GM12801 (cell line): ENCODE measurements around the gene UAP1.

Experiments
- TF ChIP-seq, protein P1 (sequence below): IDR thresholded peaks from one replicate; pipeline ENCODE4 v1.5.1; 2011; ENCODE audit warnings: control low read depth; ENCODE audit not compliant: insufficient read length; ENCODE audit errors: extremely low read depth

The UAP1 gene

DNA sequence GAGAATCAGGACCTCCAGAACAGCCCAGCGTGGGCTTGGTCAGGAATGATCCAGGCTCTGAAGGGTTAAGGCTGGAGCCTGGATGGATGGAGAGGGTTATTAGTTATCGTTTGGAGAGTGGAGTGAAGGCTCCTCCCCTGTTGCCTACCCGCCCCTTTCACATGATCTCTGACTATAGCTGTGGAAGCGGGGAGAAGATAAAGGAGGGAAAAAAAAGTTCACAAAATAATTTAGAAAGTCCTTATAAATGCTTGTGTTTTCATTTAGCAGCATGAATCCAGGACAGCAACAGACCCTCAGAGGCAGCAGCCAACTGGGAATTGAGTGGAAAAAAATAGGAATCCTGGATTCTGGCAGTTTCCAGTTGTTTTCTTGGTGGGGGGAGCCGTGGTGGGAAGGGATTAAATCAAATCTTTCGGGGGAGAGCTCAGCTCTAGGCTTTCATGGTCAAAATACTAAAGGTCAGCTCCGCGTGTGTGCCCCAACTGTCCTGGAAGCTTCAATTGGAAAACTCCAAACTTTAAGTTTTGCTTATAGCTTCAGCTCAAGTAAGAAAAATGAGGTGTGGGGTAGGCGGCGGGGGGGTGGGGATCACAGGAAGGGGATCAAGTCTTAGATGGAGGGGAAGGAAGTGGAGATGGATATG lies 70.1 kb downstream of the UAP1 start:
- TF ChIP-seq, protein P1, sequence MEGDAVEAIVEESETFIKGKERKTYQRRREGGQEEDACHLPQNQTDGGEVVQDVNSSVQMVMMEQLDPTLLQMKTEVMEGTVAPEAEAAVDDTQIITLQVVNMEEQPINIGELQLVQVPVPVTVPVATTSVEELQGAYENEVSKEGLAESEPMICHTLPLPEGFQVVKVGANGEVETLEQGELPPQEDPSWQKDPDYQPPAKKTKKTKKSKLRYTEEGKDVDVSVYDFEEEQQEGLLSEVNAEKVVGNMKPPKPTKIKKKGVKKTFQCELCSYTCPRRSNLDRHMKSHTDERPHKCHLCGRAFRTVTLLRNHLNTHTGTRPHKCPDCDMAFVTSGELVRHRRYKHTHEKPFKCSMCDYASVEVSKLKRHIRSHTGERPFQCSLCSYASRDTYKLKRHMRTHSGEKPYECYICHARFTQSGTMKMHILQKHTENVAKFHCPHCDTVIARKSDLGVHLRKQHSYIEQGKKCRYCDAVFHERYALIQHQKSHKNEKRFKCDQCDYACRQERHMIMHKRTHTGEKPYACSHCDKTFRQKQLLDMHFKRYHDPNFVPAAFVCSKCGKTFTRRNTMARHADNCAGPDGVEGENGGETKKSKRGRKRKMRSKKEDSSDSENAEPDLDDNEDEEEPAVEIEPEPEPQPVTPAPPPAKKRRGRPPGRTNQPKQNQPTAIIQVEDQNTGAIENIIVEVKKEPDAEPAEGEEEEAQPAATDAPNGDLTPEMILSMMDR: no peak

DNA sequence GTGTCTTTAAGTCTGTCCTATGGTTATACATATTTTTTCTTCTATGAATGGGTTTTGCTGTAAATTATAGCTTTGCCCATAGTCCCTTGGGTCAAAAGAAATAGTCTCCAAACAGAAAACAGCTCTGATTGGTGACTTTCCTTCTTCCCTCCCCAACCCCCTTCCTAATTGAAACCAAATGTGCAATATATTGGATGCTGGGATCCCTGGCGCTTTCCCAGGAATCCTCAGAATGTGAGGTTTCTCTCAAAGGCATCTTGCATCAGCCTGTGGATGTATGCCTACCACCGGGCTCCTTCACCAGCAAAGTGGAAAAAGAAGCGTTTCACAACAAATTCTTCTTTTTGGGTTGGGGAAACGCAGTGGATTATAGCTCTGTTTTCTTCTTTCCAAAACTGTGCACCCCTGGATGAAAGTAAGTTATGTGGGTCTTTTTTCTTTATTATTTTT lies 70.7 kb downstream of the UAP1 start, which contains the start of gene DDR2:
Gene DDR2 (plus strand): TSS at position 248 of the 450 bp plus-strand sequence. CDS start 86,600 bp downstream, outside the sequence.
- TF ChIP-seq, protein P1: no peak

DNA sequence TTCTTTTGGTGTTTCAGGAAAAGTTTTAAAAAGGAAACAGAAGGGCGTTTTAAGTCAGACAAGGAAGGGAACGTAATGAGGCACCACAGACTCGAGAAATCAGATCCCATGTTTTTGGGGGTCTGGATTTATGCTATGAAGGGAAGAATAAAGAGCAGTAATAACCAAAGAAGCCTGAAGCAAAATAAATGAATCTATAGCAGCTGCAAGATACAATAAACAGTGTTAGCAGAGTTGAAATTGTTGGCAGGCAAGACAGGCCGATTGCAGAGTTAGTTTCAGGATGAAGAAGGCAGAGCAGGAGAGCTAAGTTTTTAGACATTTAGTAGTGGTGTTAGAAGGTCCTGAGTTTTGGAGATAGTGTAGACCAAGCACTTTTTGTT lies 71.2 kb downstream of the UAP1 start:
- TF ChIP-seq, protein P1: no peak

DNA sequence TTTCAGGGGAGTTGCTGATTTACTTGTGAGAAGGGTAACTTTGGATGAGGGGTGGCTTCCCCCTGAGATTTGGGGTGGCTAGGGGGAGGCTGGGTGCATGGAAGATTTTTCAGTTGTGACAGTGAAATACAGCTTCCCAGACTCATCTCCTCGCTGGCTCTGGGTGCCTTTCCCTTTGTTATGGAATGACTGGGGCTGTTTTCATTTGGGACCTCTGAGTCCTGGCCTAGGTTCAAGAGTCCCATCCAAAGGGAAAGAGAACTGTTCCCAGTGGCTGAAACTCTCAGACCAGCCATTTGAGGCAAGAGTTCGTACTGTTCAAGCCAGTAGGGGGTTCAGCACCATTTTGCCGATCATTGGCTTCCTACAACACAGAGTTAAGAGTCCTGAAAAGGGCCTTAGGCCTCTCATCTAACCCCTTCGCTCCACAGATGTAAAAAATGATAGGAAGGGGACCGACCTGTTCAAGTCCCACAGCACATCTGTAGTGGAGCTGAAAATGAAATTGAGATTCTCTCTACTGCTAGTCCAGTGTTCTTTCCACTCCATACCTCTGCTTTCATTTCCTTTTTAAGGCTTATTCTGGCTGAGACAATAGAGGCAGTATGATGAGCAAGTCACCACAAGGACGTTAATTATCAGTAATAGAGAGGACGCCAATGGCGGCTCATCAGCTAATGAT lies 71.7 kb downstream of the UAP1 start:
- TF ChIP-seq, protein P1: no peak

DNA sequence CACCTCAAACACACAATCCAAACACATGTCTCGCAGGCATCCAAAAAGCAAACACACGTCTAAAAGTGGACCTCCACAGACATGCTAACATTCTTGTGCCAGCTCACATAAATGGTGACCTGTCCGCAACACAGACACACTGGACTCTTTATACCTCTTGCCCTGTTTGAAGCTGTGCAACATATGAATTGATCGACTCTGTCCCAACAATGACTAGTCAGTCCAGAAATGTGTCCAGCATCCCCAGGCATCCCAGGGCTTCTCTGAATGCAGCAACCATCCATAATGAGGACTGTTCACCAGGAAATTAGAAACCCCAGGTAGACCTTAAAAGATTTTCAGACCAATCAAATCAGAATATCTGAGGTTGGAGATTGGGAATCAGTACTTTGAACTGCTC lies 73.9 kb downstream of the UAP1 start:
- TF ChIP-seq, protein P1: no peak

DNA sequence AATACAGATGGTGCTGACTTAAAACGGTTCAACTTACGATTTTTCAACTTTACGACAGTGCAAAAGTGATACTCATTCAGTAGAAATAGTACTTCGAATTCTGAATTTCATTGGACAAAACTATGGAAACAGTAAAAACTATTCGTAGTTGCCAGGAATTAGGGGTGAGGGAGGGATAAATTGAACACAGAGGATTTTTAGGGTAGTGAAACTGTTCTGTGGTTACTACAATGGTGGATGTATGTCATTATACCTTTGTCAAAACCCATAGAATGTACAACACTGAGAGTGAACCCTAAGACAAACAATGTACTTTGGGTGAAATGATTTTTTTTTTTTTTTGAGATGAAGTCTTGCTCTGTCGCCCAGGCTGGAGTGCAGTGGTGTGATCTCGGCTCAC lies 78.2 kb downstream of the UAP1 start:
- TF ChIP-seq, protein P1: no peak

DNA sequence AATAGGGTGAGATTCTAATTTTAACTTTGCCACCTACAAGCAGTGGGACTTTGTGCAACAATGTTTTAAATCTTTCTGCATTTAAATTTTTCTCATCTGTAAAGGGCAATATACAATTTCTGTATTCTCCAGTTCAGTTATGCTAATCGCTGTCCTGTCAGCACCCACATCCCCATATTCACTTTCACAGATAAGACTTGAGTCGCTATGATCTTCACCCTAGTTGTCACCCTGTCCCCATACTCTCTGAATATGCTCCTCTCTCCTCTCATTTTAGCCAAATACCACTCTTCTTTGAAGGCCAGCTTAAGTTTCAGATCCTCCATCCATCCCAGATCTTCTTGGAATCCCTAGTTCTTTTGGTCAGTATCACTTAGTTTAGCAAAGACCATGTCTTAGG lies 79.6 kb downstream of the UAP1 start:
- TF ChIP-seq, protein P1: no peak
